Ovary (tissue), 3 donors: ENCODE results near the gene REV3L.

Experiments used
- EP300 ChIP-seq: sonication (generic); formaldehyde crosslinking; IDR thresholded peaks from one replicate; pipeline ENCODE4 v1.6.1; 2017; ENCODE audit warnings: antibody characterized with exemption
- POLR2A ChIP-seq: fragments of 450-650 bp; IDR thresholded peaks from one replicate; pipeline ENCODE4 v1.6.1; 2017; ENCODE audit warnings: antibody characterized with exemption, mild to moderate bottlenecking, moderate library complexity
- TF ChIP-seq, protein P1 (sequence below), 3 donors: fragments of 450-650 bp in 2 of 3; fragments of 200-600 bp in 1 of 3; IDR thresholded peaks; one replicate each; pipeline versions ENCODE4 v1.5.1 to v1.8.0; 2016 to 2022; ENCODE audit warnings: antibody characterized with exemption in 3 of 3, mild to moderate bottlenecking in 1 of 3
- donor health status: DM: no; HTN: no; CAD: no.

DNA sequence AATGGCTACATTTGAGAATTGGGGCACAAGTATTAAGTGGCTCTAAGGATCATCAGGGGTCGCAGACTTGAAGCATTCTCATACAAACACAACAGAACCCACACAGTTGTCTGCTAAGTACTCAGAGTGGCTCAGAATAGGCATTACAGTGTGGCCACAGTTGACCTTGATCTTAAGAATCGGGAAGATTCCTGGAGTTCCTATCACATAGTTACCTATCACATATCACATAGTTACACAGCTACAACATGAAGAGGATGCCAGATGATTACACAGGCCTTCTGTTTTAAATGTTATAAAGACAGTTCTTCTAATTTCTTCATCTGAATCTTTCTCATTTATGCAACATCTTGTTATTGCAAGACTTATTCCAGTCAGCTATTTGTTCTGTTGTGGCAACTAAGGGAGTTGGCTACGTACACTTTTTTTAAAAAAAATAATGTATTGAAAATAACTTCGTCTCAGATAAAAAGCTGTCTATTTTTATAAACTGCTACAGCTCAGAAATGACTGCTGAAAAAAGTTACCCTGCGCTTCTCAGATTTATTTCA is 129.0 kb downstream of the REV3L start:
- TF ChIP-seq EP300 = no peak
- TF ChIP-seq, protein P1, sequence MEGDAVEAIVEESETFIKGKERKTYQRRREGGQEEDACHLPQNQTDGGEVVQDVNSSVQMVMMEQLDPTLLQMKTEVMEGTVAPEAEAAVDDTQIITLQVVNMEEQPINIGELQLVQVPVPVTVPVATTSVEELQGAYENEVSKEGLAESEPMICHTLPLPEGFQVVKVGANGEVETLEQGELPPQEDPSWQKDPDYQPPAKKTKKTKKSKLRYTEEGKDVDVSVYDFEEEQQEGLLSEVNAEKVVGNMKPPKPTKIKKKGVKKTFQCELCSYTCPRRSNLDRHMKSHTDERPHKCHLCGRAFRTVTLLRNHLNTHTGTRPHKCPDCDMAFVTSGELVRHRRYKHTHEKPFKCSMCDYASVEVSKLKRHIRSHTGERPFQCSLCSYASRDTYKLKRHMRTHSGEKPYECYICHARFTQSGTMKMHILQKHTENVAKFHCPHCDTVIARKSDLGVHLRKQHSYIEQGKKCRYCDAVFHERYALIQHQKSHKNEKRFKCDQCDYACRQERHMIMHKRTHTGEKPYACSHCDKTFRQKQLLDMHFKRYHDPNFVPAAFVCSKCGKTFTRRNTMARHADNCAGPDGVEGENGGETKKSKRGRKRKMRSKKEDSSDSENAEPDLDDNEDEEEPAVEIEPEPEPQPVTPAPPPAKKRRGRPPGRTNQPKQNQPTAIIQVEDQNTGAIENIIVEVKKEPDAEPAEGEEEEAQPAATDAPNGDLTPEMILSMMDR (IDR thresholded peaks at IDR 0.05) = no peak
- no peak for TF ChIP-seq POLR2A
